H9 (cell line): ENCODE results near the gene DIAPH3. TPM values are rescaled to one million over a fixed set of nuclear protein-coding genes. Genes with fewer than 3 reads are reported as not detected.

Experiments used
- DNase-seq: peaks from one replicate; pipeline ENCODE4 v3.0.0-alpha.2; 2017
- H2AFZ ChIP-seq: one replicate; pipeline ENCODE4 v1.6.1; 2013; ENCODE audit warnings: mild to moderate bottlenecking, low read length, control low read depth, moderate library complexity
- H2AK5ac ChIP-seq: 2 replicates; pipeline ENCODE4 v1.6.1; 2013; ENCODE audit warnings: low read length, control low read depth, mixed read lengths; ENCODE audit not compliant: insufficient read length
- H2BK120ac ChIP-seq: one replicate; pipeline ENCODE4 v1.6.1; 2013; ENCODE audit warnings: low read depth, mild to moderate bottlenecking, low read length, control low read depth, inconsistent platforms; ENCODE audit not compliant: poor library complexity, severe bottlenecking
- H2BK12ac ChIP-seq: 2 replicates; pipeline ENCODE4 v1.6.1; 2013; ENCODE audit warnings: low read length, control low read depth, mixed read lengths, low read depth; ENCODE audit not compliant: insufficient read length
- H2BK15ac ChIP-seq: 2 replicates; pipeline ENCODE4 v1.6.1; 2013; ENCODE audit warnings: low read depth, low read length, control low read depth
- H2BK20ac ChIP-seq: one replicate; pipeline ENCODE4 v1.6.1; 2013; ENCODE audit warnings: low read depth, mild to moderate bottlenecking, low read length, control low read depth, inconsistent platforms; ENCODE audit not compliant: poor library complexity, severe bottlenecking
- H2BK5ac ChIP-seq: 2 replicates; pipeline ENCODE4 v1.6.1; 2013; ENCODE audit warnings: low read length, control low read depth, mixed read lengths; ENCODE audit not compliant: insufficient read length
- H3K14ac ChIP-seq: 2 replicates; pipeline ENCODE4 v1.6.1; 2013; ENCODE audit warnings: low read length, control low read depth; ENCODE audit not compliant: insufficient read depth
- H3K18ac ChIP-seq: 2 replicates; pipeline ENCODE4 v1.6.1; 2013; ENCODE audit warnings: low read depth, mild to moderate bottlenecking, mixed read lengths, low read length, control low read depth; ENCODE audit not compliant: insufficient read length
- H3K23ac ChIP-seq: 2 replicates; pipeline ENCODE4 v1.6.1; 2013; ENCODE audit warnings: low read length, control low read depth, mixed read lengths, low read depth; ENCODE audit not compliant: insufficient read length
- H3K23me2 ChIP-seq: 2 replicates; pipeline ENCODE4 v1.6.1; 2013; ENCODE audit warnings: low read depth, mild to moderate bottlenecking, mixed read lengths, low read length, control low read depth; ENCODE audit not compliant: insufficient read length, poor library complexity, severe bottlenecking
- H3K27ac ChIP-seq: 2 replicates; pipeline ENCODE4 v1.5.1; 2013; ENCODE audit warnings: low read length, control low read depth, mixed read lengths, low read depth; ENCODE audit not compliant: insufficient read length
- H3K27me3 ChIP-seq: 2 replicates; pipeline ENCODE4 v1.6.1; 2013; ENCODE audit warnings: low read length, control low read depth, inconsistent platforms; ENCODE audit not compliant: insufficient read depth
- H3K4ac ChIP-seq: 2 replicates; pipeline ENCODE4 v1.6.1; 2013; ENCODE audit warnings: low read depth, mild to moderate bottlenecking, control low read depth, inconsistent platforms, low read length, moderate library complexity
- H3K4me1 ChIP-seq: 2 replicates; pipeline ENCODE4 v1.6.1; 2013; ENCODE audit warnings: low read length, control low read depth, inconsistent platforms; ENCODE audit not compliant: insufficient read depth
- H3K4me2 ChIP-seq: 2 replicates; pipeline ENCODE4 v1.6.1; 2013; ENCODE audit warnings: low read length, control low read depth, mixed read lengths; ENCODE audit not compliant: insufficient read length, insufficient read depth
- H3K56ac ChIP-seq: 2 replicates; pipeline ENCODE4 v1.6.1; 2013; ENCODE audit warnings: low read depth, mild to moderate bottlenecking, mixed read lengths, low read length, control low read depth; ENCODE audit not compliant: insufficient read length
- H3K79me1 ChIP-seq: 2 replicates; pipeline ENCODE4 v1.6.1; 2013; ENCODE audit warnings: low read depth, mild to moderate bottlenecking, moderate library complexity, low read length, control low read depth, inconsistent platforms; ENCODE audit not compliant: insufficient read depth, poor library complexity, severe bottlenecking
- H3K79me2 ChIP-seq: 2 replicates; pipeline ENCODE4 v1.6.1; 2013; ENCODE audit warnings: low read length, control low read depth, inconsistent platforms; ENCODE audit not compliant: insufficient read depth
- H3K9ac ChIP-seq: 2 replicates; pipeline ENCODE4 v1.6.1; 2013; ENCODE audit warnings: low read length, control low read depth, mixed read lengths; ENCODE audit not compliant: insufficient read length; ENCODE audit errors: extremely low read depth
- H3K9me3 ChIP-seq: one replicate; pipeline ENCODE4 v1.6.1; 2013; ENCODE audit warnings: low read depth, low read length, inconsistent platforms; ENCODE audit not compliant: control insufficient read depth
- H3T11ph ChIP-seq: one replicate; pipeline ENCODE4 v1.6.1; 2013; ENCODE audit warnings: mild to moderate bottlenecking, low read length, control low read depth, inconsistent platforms
- H4K20me1 ChIP-seq: one replicate; pipeline ENCODE4 v1.6.1; 2013; ENCODE audit not compliant: control insufficient read depth, insufficient read length, insufficient read depth
- H4K5ac ChIP-seq: 2 replicates; pipeline ENCODE4 v1.6.1; 2013; ENCODE audit warnings: low read depth, mild to moderate bottlenecking, mixed read lengths, low read length, control low read depth; ENCODE audit not compliant: insufficient read length
- H4K8ac ChIP-seq: replicated peaks from 2 replicates; pipeline ENCODE4 v1.6.1; 2013; ENCODE audit warnings: low read length, control low read depth, mixed read lengths, low read depth; ENCODE audit not compliant: insufficient read length
- H4K91ac ChIP-seq: 2 replicates; pipeline ENCODE4 v1.6.1; 2013; ENCODE audit warnings: low read depth, mild to moderate bottlenecking, moderate library complexity, mixed read lengths, low read length, control low read depth; ENCODE audit not compliant: insufficient read length
- H3K27ac Mint-ChIP-seq, 3 experiments: 2 replicates in 2 of 3; 3 replicates in 1 of 3; pipeline ENCODE4 v1.8.0; 2020 to 2021; ENCODE audit warnings: mixed read lengths in 3 of 3, mild to moderate bottlenecking in 1 of 3, moderate library complexity in 1 of 3
- H3K27me3 Mint-ChIP-seq: 2 replicates; pipeline ENCODE4 v1.8.0; 2021; ENCODE audit warnings: low read depth, mild to moderate bottlenecking, moderate library complexity, mixed read lengths
- H3K36me3 Mint-ChIP-seq, 3 experiments: 2 replicates in 2 of 3; 3 replicates in 1 of 3; pipeline ENCODE4 v1.8.0; 2020 to 2021; ENCODE audit warnings: low read depth in 3 of 3, mixed read lengths in 3 of 3; ENCODE audit not compliant: insufficient read depth in 1 of 3
- H3K4me1 Mint-ChIP-seq, 2 experiments: 2 replicates each; pipeline ENCODE4 v1.8.0; 2020; ENCODE audit warnings: mixed read lengths in 2 of 2
- H3K4me3 Mint-ChIP-seq, 2 experiments: 2 replicates in 1 of 2; 3 replicates in 1 of 2; pipeline ENCODE4 v1.8.0; 2020 to 2021; ENCODE audit warnings: mild to moderate bottlenecking in 2 of 2, mixed read lengths in 2 of 2, moderate library complexity in 1 of 2
- H3K9me3 Mint-ChIP-seq, 2 experiments: 2 replicates in 1 of 2; 3 replicates in 1 of 2; pipeline ENCODE4 v1.8.0; 2020; ENCODE audit warnings: mild to moderate bottlenecking in 2 of 2, mixed read lengths in 2 of 2, moderate library complexity in 1 of 2
- CTCF ChIP-seq: fragments of 200-600 bp; sonication (generic); conservative IDR thresholded peaks from 3 replicates; pipeline ENCODE4 v1.8.0; 2021; ENCODE audit warnings: antibody characterized with exemption, mild to moderate bottlenecking
- WGBS: extraction: QIAGEN DNeasy Blood & Tissue Kit; methylation state at CpG from one replicate; pipeline ENCODE4 v1.1.7; 2013; ENCODE audit warnings: missing lambda C conversion rate, low lambda C conversion rate, mixed read lengths; ENCODE audit not compliant: insufficient read length; ENCODE audit errors: extremely low coverage; 5-methylcytosine and 5-hydroxymethylcytosine counted together
- total RNA-seq: library from RNA; stranded (reverse); gene quantifications from 2 replicates; pipeline ENCODE4 v1.2.1, GENCODE V29; 2021

DIAPH3 gene
- total RNA-seq, 1 experiment from 2014 or later, result 23.1 TPM

GRCh38 chr13:59914556-59914955 is 249.2 kb downstream of the DIAPH3 start:
- no peaks in the 10 kb centered on the region for H3K23me2 ChIP-seq
- H4K8ac ChIP-seq, result no peak overlapping the region
- H2AK5ac ChIP-seq, result no peak overlapping the region
- no peak overlapping the region for H3T11ph ChIP-seq
- H2BK12ac ChIP-seq, result no peak overlapping the region
- H2BK15ac ChIP-seq, result no peak overlapping the region
- H3K27me3 ChIP-seq, result no peaks in the 10 kb centered on the region
- no peak overlapping the region for H4K5ac ChIP-seq
- H3K23ac ChIP-seq, result no peak overlapping the region
- no peaks in the 10 kb centered on the region for H3K4me1 ChIP-seq
- peaks cover 3% of the 10 kb centered on the region for H3K79me1 ChIP-seq
- no peaks in the 10 kb centered on the region for H3K27me3 Mint-ChIP-seq
- no peak overlapping the region for H2BK5ac ChIP-seq
- no peak overlapping the region for H3K14ac ChIP-seq
- H3K27ac Mint-ChIP-seq, result no peak overlapping the region
- no peak overlapping the region for H2AFZ ChIP-seq
- no peak overlapping the region for H3K4ac ChIP-seq
- H3K79me2 ChIP-seq, result no peaks in the 10 kb centered on the region
- no peak overlapping the region for H3K18ac ChIP-seq
- TF ChIP-seq CTCF, result no peak
- H3K27ac ChIP-seq, result no peak overlapping the region
- H4K91ac ChIP-seq, result no peak overlapping the region
- H3K4me2 ChIP-seq, result no peak overlapping the region
- H3K4me1 Mint-ChIP-seq, result no peaks in the 10 kb centered on the region
- no peaks in the 10 kb centered on the region for H4K20me1 ChIP-seq
- no CpG with 5 or more reads among the region's 2 CpGs for WGBS
- H2BK120ac ChIP-seq, result no peak overlapping the region
- DNase-seq, result no peak
- H3K9ac ChIP-seq, result no peak overlapping the region
- no peaks in the 10 kb centered on the region for H3K9me3 ChIP-seq
- no peak overlapping the region for H2BK20ac ChIP-seq
- no peaks in the 10 kb centered on the region for H3K9me3 Mint-ChIP-seq
- peaks cover 0 to 4% (median 2%) of the 10 kb centered on the region in 3 experiments; a peak in 1 of 7 replicates for H3K36me3 Mint-ChIP-seq
- no peak overlapping the region for H3K56ac ChIP-seq
- no peak overlapping the region for H3K4me3 Mint-ChIP-seq
